Ectodermal cell (in vitro differentiated cells): ENCODE data around the gene JAZF1.

Source experiments
- H3K27ac ChIP-seq: 2 replicates; pipeline ENCODE4 v1.7.0; 2013; ENCODE audit warnings: mild to moderate bottlenecking, low read depth, low read length; ENCODE audit not compliant: insufficient read depth, poor library complexity, severe bottlenecking
- H3K27me3 ChIP-seq: 2 replicates; pipeline ENCODE4 v1.7.0; 2013; ENCODE audit warnings: mild to moderate bottlenecking, low read length; ENCODE audit not compliant: insufficient read depth, control insufficient read depth, poor library complexity, severe bottlenecking
- H3K36me3 ChIP-seq: one replicate; pipeline ENCODE4 v1.7.0; 2013; ENCODE audit warnings: low read length; ENCODE audit not compliant: control insufficient read depth, insufficient read depth
- H3K4me1 ChIP-seq: one replicate; pipeline ENCODE4 v1.7.0; 2013; ENCODE audit warnings: low read length; ENCODE audit not compliant: control insufficient read depth, insufficient read depth
- H3K4me3 ChIP-seq: 2 replicates; pipeline ENCODE4 v1.7.0; 2013; ENCODE audit warnings: low read depth, low read length, control low read depth; ENCODE audit not compliant: insufficient read depth
- H3K9me3 ChIP-seq: 2 replicates; pipeline ENCODE4 v1.7.0; 2013; ENCODE audit warnings: mild to moderate bottlenecking, low read length, moderate library complexity; ENCODE audit not compliant: control insufficient read depth
- WGBS, 2 experiments: methylation state at CpG; one replicate each; pipeline ENCODE4 v1.1.7; 2013; ENCODE audit warnings: missing lambda C conversion rate in 2 of 2; 5-methylcytosine and 5-hydroxymethylcytosine counted together

The JAZF1 gene

DNA sequence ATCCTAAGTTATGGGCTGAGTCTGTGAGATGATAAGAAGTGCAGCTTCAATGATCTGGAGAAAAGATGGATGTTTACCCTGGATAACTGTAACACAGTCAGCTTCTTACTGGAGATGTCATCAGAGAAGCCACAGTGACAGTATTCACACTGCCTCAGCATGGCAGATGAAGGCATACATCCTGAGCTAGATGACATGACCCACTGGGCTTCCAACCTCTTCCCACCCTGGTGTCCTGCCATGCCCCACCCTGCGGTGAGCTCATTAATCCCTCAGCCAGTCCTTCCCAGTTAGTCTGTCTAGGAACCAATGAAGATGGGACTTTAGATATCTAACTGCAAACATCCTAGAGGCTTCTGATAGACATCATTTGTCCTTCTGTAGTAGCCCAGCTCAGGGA, 226.8 kb downstream of the JAZF1 start:
- no peaks in the 10 kb centered on the region for H3K9me3 ChIP-seq
- no peak overlapping the region for H3K4me3 ChIP-seq
- WGBS, 2 experiments, result 94 to 96% methylated on average over 1 of the region's 1 CpG
- H3K36me3 ChIP-seq, result no peaks in the 10 kb centered on the region
- no peaks in the 10 kb centered on the region for H3K27me3 ChIP-seq
- H3K4me1 ChIP-seq, result no peaks in the 10 kb centered on the region
- no peak overlapping the region for H3K27ac ChIP-seq

DNA sequence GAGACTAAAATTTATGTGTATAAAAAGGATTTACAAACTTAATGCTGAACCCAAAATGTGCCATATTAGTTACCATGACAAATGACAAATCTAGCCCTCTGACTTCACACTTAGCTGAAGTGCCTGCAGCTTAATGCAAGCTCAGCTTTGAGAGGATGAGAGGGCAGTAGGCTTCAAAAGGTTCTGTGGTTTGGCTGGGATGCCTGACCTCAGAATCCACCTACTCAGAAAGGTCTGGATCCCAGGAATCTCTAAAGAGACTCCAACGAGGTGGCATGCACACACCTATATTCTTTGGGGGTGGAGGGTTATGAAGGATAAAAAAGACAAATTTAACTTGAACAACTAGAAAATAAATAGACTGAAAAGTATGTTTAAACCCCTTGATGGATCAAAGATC, 227.2 kb downstream of the JAZF1 start:
- no peaks in the 10 kb centered on the region for H3K27me3 ChIP-seq
- no peak overlapping the region for H3K4me3 ChIP-seq
- no peaks in the 10 kb centered on the region for H3K4me1 ChIP-seq
- no peak overlapping the region for H3K27ac ChIP-seq
- 100% methylated on average over 1 of the region's 1 CpG; no CpG with 5 or more reads in 1 of the 2 experiments for WGBS, 2 experiments
- no peaks in the 10 kb centered on the region for H3K36me3 ChIP-seq
- no peaks in the 10 kb centered on the region for H3K9me3 ChIP-seq

GRCh38 chr7:27952456-27953285, 227.9 kb downstream of the JAZF1 start:
- 95 to 97% methylated on average over 2 to 3 of the region's 3 CpGs for WGBS, 2 experiments
- Histone ChIP-seq H3K27me3 (no peaks in the 10 kb centered on the region), H3K9me3 (no peaks in the 10 kb centered on the region), H3K36me3 (no peaks in the 10 kb centered on the region), H3K27ac (no peak overlapping the region), H3K4me3 (no peak overlapping the region), H3K4me1 (no peaks in the 10 kb centered on the region)

DNA sequence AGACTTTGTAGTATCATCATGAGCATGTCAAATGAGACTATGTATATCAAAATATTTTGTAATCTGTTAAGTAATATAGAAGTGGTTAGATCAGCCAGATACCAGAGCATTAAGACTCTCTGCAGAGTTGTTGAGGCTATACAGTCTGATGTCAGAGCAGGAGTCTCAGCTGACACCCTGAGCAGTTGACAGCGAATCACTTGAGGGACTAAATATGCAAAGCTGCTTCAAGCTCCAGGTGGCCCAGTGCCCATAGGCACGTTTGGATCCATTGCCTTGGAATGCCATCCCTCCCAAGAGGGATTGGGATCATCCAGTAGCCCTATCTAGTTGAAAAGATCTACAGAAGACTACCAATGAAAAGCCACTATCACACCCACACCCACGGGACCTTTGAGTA, 230.5 kb downstream of the JAZF1 start:
- H3K36me3 ChIP-seq, result no peaks in the 10 kb centered on the region
- H3K9me3 ChIP-seq, result no peaks in the 10 kb centered on the region
- 67 to 68% methylated on average over 3 of the region's 3 CpGs for WGBS, 2 experiments

DNA sequence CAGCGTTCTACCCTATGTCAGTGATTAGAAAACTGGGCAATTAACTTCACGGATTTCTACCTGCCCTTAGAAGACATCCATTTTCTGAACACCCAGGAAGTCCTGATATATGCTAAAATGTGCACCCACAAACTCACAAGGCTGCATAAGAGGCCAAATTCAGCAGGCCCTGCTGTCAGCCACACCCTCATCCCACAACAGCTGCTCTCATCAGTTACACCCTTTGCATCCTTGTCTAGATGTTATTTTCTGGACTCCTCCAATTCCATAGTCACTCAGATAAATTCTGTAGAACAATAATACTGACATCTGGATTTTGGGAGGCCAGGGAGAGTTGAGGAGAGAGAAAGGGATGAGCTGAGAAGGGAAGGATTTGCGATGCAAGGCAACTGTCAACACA, 231.7 kb downstream of the JAZF1 start:
- H3K27ac ChIP-seq, result no peak overlapping the region
- no peaks in the 10 kb centered on the region for H3K4me1 ChIP-seq

More for the DNA sequence above, 230.5 kb downstream of the JAZF1 start:
- no peak overlapping the region for H3K27ac ChIP-seq
- H3K4me3 ChIP-seq, result no peak overlapping the region
- H3K4me1 ChIP-seq, result no peaks in the 10 kb centered on the region
- H3K27me3 ChIP-seq, result no peaks in the 10 kb centered on the region

DNA sequence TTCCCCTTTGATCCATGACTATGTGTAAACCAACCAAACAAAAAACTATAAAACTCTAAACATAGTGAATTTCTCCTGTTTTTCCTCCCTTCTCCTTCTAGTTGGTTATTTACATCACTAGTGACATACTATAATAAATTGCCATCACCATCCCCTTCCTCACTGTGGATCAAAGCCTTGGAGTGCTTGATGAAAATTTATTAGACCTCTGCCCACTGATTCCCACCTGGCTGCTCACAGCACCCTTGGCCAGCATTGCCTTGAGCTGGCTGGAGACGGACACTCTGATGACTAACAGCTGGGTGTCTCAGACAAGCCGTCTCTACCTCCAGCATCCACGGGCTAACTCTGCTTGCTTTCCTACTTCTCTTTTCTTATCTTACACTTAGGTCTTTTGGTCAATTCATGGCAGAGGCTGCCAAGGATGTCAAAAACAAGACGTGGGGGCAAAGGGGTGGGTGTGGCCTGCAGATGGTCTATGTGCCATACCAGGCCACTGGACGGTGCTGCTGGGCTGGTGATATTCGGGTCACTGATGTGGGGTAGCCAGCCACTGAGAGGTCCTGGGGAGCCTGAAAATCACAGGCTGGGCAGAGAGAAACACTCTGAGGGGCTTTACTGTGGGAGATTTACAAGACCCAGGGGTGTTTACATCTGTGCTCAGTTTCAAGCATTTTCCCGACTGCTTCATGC, 232.9 kb downstream of the JAZF1 start:
- Histone ChIP-seq H3K27ac (no peak overlapping the region), H3K36me3 (no peaks in the 10 kb centered on the region), H3K27me3 (no peaks in the 10 kb centered on the region), H3K4me3 (no peak overlapping the region), H3K4me1 (no peaks in the 10 kb centered on the region), H3K9me3 (no peaks in the 10 kb centered on the region)
- WGBS, 2 experiments, result 89 to 92% methylated on average over 7 of the region's 7 CpGs

More for the DNA sequence above, 231.7 kb downstream of the JAZF1 start:
- no peaks in the 10 kb centered on the region for H3K9me3 ChIP-seq
- H3K36me3 ChIP-seq, result no peaks in the 10 kb centered on the region
- WGBS, 2 experiments, result 94 to 96% methylated on average over 3 of the region's 3 CpGs
- H3K27me3 ChIP-seq, result no peaks in the 10 kb centered on the region
- H3K4me3 ChIP-seq, result no peak overlapping the region

DNA sequence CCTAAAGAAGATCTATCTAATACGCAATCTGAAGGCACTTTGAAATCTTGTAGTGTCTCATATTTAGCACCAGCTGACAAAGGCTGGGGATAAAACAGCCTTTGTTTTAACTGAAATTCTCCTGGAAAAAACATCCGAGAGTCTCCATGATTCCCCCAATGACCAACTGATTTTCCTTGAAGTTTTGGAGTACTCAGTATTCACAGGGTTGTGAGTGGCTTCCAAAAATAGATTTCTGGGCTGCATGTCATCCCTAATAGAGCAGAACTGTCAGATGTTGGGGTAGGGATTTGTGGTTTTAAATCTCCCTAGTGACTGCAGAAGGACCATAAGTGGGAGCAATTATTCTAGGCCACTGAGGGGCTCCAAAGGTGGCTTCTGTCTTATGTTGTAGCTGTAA, 234.2 kb downstream of the JAZF1 start:
- no peak overlapping the region for H3K27ac ChIP-seq
- H3K4me1 ChIP-seq, result no peaks in the 10 kb centered on the region
- WGBS, 2 experiments, result 91 to 94% methylated on average over 2 of the region's 2 CpGs

GRCh38 chr7:27945058-27945795, 235.4 kb downstream of the JAZF1 start:
- no peaks in the 10 kb centered on the region for H3K4me1 ChIP-seq

More for the DNA sequence above, 234.2 kb downstream of the JAZF1 start:
- Histone ChIP-seq H3K27me3 (no peaks in the 10 kb centered on the region), H3K36me3 (no peaks in the 10 kb centered on the region), H3K9me3 (no peaks in the 10 kb centered on the region), H3K4me3 (no peak overlapping the region)

DNA sequence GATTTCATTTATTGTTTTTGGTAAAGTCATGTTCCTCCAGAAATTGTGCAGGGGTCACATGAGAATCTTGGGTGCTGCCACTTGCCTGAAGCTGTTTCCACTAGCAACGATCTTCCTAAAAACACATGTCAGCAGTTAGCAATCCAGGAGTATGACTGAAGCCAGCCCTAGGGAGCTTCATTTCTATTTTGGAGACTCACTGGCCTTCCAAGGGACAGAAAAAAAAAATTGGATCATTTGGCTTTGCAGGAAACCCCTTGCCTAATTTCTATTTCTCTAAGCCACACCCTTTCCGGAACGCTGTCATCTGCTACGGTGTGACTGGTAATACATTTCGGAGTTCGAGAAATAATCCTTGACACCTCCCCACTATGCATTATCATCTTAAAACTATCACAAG, 236.0 kb downstream of the JAZF1 start:
- no peak overlapping the region for H3K4me3 ChIP-seq
- WGBS, 2 experiments, result 93 to 97% methylated on average over 6 of the region's 6 CpGs
- no peaks in the 10 kb centered on the region for H3K9me3 ChIP-seq
- H3K27ac ChIP-seq, result no peak overlapping the region
- H3K36me3 ChIP-seq, result no peaks in the 10 kb centered on the region
- H3K4me1 ChIP-seq, result no peaks in the 10 kb centered on the region
- H3K27me3 ChIP-seq, result no peaks in the 10 kb centered on the region

More at GRCh38 chr7:27945058-27945795, 235.4 kb downstream of the JAZF1 start:
- H3K27ac ChIP-seq, result no peak overlapping the region
- H3K27me3 ChIP-seq, result no peaks in the 10 kb centered on the region
- no peaks in the 10 kb centered on the region for H3K36me3 ChIP-seq
- WGBS, 2 experiments, result 94% methylated on average over 10 of the region's 10 CpGs
- no peaks in the 10 kb centered on the region for H3K9me3 ChIP-seq
- no peak overlapping the region for H3K4me3 ChIP-seq

DNA sequence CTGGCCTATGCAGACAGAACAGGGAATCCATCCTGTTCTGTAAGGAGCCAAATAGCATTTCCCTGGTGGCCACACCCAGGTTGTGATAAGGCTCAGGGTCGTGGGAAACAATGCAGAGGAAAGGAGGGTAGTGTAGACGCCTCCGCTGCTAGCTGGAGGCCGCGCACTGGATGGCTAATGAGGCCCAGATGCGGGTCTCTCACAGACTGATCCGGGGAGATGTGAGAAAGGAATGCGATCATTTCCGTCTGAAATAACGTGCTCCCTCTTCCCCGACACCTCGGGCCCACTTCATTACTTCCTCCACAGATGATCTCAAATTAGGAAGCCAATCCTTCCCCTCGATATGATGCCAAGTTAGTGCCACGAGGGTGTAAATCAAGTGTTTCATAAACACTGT, 237.4 kb downstream of the JAZF1 start:
- WGBS, 2 experiments, result 91 to 92% methylated on average over 14 of the region's 14 CpGs

More for the DNA sequence above, 237.4 kb downstream of the JAZF1 start:
- H3K4me3 ChIP-seq, result no peak overlapping the region
- H3K9me3 ChIP-seq, result no peaks in the 10 kb centered on the region
- H3K27me3 ChIP-seq, result no peaks in the 10 kb centered on the region
- H3K36me3 ChIP-seq, result no peaks in the 10 kb centered on the region
- no peaks in the 10 kb centered on the region for H3K4me1 ChIP-seq
- H3K27ac ChIP-seq, result no peak overlapping the region
